Transverse colon (tissue), 3 donors: Measurements from ENCODE around the gene RHEB.

Experiments
- CTCF ChIP-seq, 5 experiments: fragments of 200-600 bp in 3 of 5; fragments of 450-650 bp in 2 of 5; sonication (generic) in 3 of 5; IDR thresholded peaks; 1 replicate in 2 of 5; 2 replicates in 3 of 5; pipeline ENCODE4 v1.5.1; 2016 to 2017; ENCODE audit warnings: antibody characterized with exemption in 5 of 5, inconsistent platforms in 3 of 5, mild to moderate bottlenecking in 2 of 5, moderate library complexity in 1 of 5
- POLR2A ChIP-seq: fragments of 450-650 bp; IDR thresholded peaks from one replicate; pipeline ENCODE4 v1.6.1; 2016; ENCODE audit warnings: antibody characterized with exemption, mild to moderate bottlenecking, moderate library complexity

DNA sequence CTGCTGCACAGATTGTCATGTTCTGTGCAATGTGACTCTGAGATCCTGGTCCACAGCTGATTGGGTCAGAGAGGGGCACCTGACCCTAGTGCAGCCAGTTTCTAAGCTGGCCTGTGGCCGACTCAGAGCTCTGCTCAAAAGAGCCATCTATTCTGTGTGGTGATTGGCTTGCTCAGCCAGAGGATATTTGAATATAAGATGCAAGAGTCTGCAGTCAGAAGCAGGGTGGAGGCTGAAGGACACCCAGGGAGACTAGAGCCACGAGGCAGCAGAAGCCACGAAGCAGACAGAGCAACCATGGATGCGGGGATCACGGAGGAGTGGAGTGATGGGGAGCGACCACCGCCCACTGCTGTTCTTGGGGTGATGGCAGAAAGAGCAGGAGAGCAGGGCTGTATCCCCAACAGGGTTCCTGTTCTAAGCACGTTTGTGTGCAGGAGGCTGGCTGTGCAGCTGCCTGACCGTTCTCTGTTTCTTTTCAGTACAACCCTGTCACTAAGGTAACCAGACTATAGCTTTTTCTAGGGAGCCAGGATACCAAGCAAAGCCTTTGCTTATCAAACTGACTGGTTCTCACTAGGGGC, 19.5 kb upstream of the RHEB start:
- TF ChIP-seq CTCF (IDR thresholded peaks at IDR 0.05), result no peak
- no peak for TF ChIP-seq POLR2A
